Measurements from ENCODE around the gene VCAN.
A peak's percentile ranks its signal among the peaks of the same experiment; 100 is the strongest.

VCAN gene

GRCh38 chr5:83469075-83469474 lies 2.5 kb upstream of the VCAN start:
- H3K27ac Mint-ChIP-seq: peak overlapping the region in 1 of 3 experiments; percentile 17
- peaks cover 11% of the 10 kb centered on the region for H3K4me1 Mint-ChIP-seq
- TF ChIP-seq CTCF (IDR thresholded peaks at IDR 0.05; ENCODE audit: unreplicated experiment in 3 of 3): no peak
- no peak overlapping the region for H3K4me3 Mint-ChIP-seq
- H3K9me3 Mint-ChIP-seq: peaks cover under 1% of the 10 kb centered on the region
- H3K27me3 Mint-ChIP-seq (ENCODE audit: low read depth): no peaks in the 10 kb centered on the region
- peaks cover 10% of the 10 kb centered on the region for H3K36me3 Mint-ChIP-seq (ENCODE audit: low read depth)

- no peak for TF ChIP-seq CTCF (IDR thresholded peaks at IDR 0.05; ENCODE audit: unreplicated experiment in 3 of 3)
- H3K4me3 Mint-ChIP-seq: peak overlapping the region; percentile 91 to 97 (median 94)
- peaks cover 20% of the 10 kb centered on the region for H3K36me3 Mint-ChIP-seq (ENCODE audit: low read depth)
- peaks cover 22% of the 10 kb centered on the region for H3K4me1 Mint-ChIP-seq
- H3K9me3 Mint-ChIP-seq: no peaks in the 10 kb centered on the region
- no peaks in the 10 kb centered on the region for H3K27me3 Mint-ChIP-seq (ENCODE audit: low read depth)
- H3K27ac Mint-ChIP-seq: peak overlapping the region; percentile 84 to 99 (median 96)
Observed at GRCh38 chr5:83470526-83471404, 779 bp upstream of the VCAN start.

GRCh38 chr5:83472213-83472507 lies 616 bp downstream of the VCAN start:
- H3K4me1 Mint-ChIP-seq: peaks cover 30% of the 10 kb centered on the region
- H3K4me3 Mint-ChIP-seq: peak overlapping the region; percentile 91 to 97 (median 94)
- no peak for TF ChIP-seq CTCF (IDR thresholded peaks at IDR 0.05; ENCODE audit: unreplicated experiment in 3 of 3)
- no peaks in the 10 kb centered on the region for H3K27me3 Mint-ChIP-seq (ENCODE audit: low read depth)
- H3K36me3 Mint-ChIP-seq (ENCODE audit: low read depth): peaks cover 30% of the 10 kb centered on the region
- peak overlapping the region; percentile 84 to 99 (median 96) for H3K27ac Mint-ChIP-seq
- no peaks in the 10 kb centered on the region for H3K9me3 Mint-ChIP-seq

- no peak for TF ChIP-seq CTCF (IDR thresholded peaks at IDR 0.05; ENCODE audit: unreplicated experiment in 3 of 3)
Observed at GRCh38 chr5:83472508-83473345, 1.2 kb downstream of the VCAN start.

GRCh38 chr5:83473346-83474160 lies 2.0 kb downstream of the VCAN start:
- Mint-ChIP-seq H3K4me3 (peak overlapping the region; percentile 91 to 97 (median 94)), H3K27me3 (ENCODE audit: low read depth) (no peaks in the 10 kb centered on the region), H3K36me3 (ENCODE audit: low read depth) (peaks cover 39% of the 10 kb centered on the region), H3K9me3 (no peaks in the 10 kb centered on the region), H3K27ac (peak overlapping the region; percentile 84 to 99 (median 96)), H3K4me1 (peaks cover 25% of the 10 kb centered on the region)
- peak; percentile 84 to 96 (median 91) for TF ChIP-seq CTCF (IDR thresholded peaks at IDR 0.05; ENCODE audit: unreplicated experiment in 3 of 3)

More at GRCh38 chr5:83472508-83473345, 1.2 kb downstream of the VCAN start:
- Mint-ChIP-seq H3K36me3 (ENCODE audit: low read depth) (peaks cover 36% of the 10 kb centered on the region), H3K4me1 (peaks cover 25% of the 10 kb centered on the region), H3K27ac (peak overlapping the region; percentile 84 to 99 (median 96)), H3K9me3 (no peaks in the 10 kb centered on the region), H3K4me3 (peak overlapping the region; percentile 91 to 97 (median 94)), H3K27me3 (ENCODE audit: low read depth) (no peaks in the 10 kb centered on the region)
